Lung (tissue), 12 donors: Measurements from ENCODE around the gene MOBP. TPM values are rescaled to one million over a fixed set of nuclear protein-coding genes. Genes with fewer than 3 reads are reported as not detected.

Experiments
- ATAC-seq: fragments of 200-7000 bp; cut with Tn5 transposase; one replicate; pipeline ENCODE4 v1.9.1; 2020; ENCODE audit warnings: moderate number of reproducible peaks; ENCODE audit not compliant: insufficient read depth, low FRiP score
- DNase-seq, 3 donors: peaks; one replicate each; pipeline ENCODE4 v3.0.0-alpha.2; 2013 to 2017
- H3K27ac ChIP-seq, 2 donors: one replicate each; pipeline ENCODE4 v1.5.1; 2013; ENCODE audit warnings: mild to moderate bottlenecking in 2 of 2, moderate library complexity in 2 of 2, control low read depth in 1 of 2, inconsistent platforms in 1 of 2, low read depth in 1 of 2, low read length in 1 of 2
- H3K27me3 ChIP-seq, 3 donors: one replicate each; pipeline ENCODE4 v1.5.1; 2013; ENCODE audit warnings: low read length in 2 of 3; ENCODE audit not compliant: control insufficient read depth in 3 of 3, insufficient read depth in 3 of 3
- H3K36me3 ChIP-seq, 4 donors: one replicate each; pipeline ENCODE4 v1.5.1; 2013; ENCODE audit warnings: low read length in 4 of 4, mild to moderate bottlenecking in 1 of 4, moderate library complexity in 1 of 4; ENCODE audit not compliant: control insufficient read depth in 4 of 4, insufficient read depth in 4 of 4
- H3K4me1 ChIP-seq, 5 donors: one replicate each; pipeline ENCODE4 v1.5.1; 2013; ENCODE audit warnings: low read length in 5 of 5, mild to moderate bottlenecking in 2 of 5, moderate library complexity in 1 of 5; ENCODE audit not compliant: control insufficient read depth in 5 of 5, insufficient read depth in 5 of 5
- H3K4me3 ChIP-seq: one replicate; pipeline ENCODE4 v1.5.1; 2013; ENCODE audit warnings: mild to moderate bottlenecking, control low read depth, moderate library complexity
- H3K9ac ChIP-seq, 2 donors: one replicate each; pipeline ENCODE4 v1.5.1; 2013; ENCODE audit warnings: low read length in 2 of 2, control low read depth in 1 of 2; ENCODE audit not compliant: insufficient read depth in 1 of 2
- H3K9me3 ChIP-seq, 4 donors: one replicate each; pipeline ENCODE4 v1.5.1; 2013; ENCODE audit warnings: low read length in 3 of 4, mild to moderate bottlenecking in 1 of 4, moderate library complexity in 1 of 4; ENCODE audit not compliant: control insufficient read depth in 4 of 4, insufficient read depth in 3 of 4
- CTCF ChIP-seq: IDR thresholded peaks from 2 replicates; pipeline ENCODE4 v1.5.1; 2012; ENCODE audit warnings: mild to moderate bottlenecking; ENCODE audit errors: control extremely low read depth, extremely low read depth
- WGBS, 2 donors: extraction: QIAGEN DNeasy Blood & Tissue Kit; methylation state at CpG; one replicate each; pipeline ENCODE4 v1.1.7; 2013; 5-methylcytosine and 5-hydroxymethylcytosine counted together
- polyA plus RNA-seq, 2 donors: library from polyadenylated mRNA; stranded (reverse); fragments of 200-250 nt; gene quantifications; one replicate each; pipeline ENCODE4 v1.2.1, GENCODE V29; 2013
- total RNA-seq, 2 donors: library from RNA; depleted of rRNA in 1 of 2; stranded (reverse); fragments of >200 nt in 1 of 2; gene quantifications; one replicate each; pipeline ENCODE4 v1.2.1, GENCODE V29; 2014 to 2021
- donor health status: control.
- donor health status: control.
- donor health status: Bipolar disorder and iron deficiency.
- donor health status: healthy.
- donor health status: DM: yes; HTN: yes; CAD: no.

The MOBP gene
- total and polyA plus RNA-seq, 4 donors, result 0.10 to 0.18 (median 0.16) TPM

DNA sequence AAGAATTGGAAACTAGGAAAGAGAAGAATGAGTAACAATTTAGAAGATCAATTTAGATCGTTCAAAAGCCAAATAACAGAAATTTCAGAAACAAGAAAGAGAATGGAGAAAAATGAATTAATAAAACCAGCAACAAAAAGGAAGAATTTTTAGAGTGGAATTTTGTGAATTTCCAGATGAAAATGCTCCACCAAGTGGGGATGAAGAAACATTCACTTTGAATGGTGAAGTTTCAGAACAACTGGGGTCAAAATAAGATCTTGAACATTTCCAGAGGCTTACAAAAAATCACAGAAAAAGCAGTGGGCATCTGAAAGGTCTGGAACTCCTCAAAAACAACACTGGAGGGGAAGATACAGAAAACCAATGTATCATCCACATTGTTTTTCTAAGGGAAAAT is 4.2 kb upstream of the MOBP start:
- no peaks in the 10 kb centered on the region for H3K27me3 ChIP-seq
- DNase-seq (no peak), ATAC-seq (no peak)
- peaks cover 0 to 3% (median 0%) of the 10 kb centered on the region in 4 donors for H3K9me3 ChIP-seq
- no peak overlapping the region for H3K4me3 ChIP-seq
- no peaks in the 10 kb centered on the region for H3K4me1 ChIP-seq
- no peak overlapping the region for H3K9ac ChIP-seq
- no peak overlapping the region for H3K27ac ChIP-seq
- no peak for TF ChIP-seq CTCF
- 2 to 43% methylated on average over 1 of the region's 1 CpG for WGBS, 2 donors
- no peaks in the 10 kb centered on the region for H3K36me3 ChIP-seq

DNA sequence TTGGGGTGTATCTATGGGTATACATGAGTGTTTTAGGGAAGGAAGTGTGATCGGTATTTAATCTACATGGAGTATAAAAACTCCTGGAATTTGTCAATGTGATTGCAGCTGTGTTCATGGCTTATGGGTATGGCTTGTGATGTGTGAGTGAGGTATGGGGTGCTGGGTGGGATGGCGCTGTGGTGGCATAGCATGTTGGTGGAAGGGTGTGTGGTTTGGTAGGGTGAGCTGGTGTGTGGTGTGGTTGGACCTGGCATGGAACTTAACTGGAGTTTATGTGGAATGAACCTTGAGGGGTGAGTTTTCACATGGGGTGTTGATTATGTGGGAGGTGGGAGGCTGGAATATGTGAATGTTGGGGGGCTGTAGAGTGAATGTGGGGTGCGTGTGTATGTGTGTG is 492 bp upstream of the MOBP start:
- Histone ChIP-seq H3K9ac (no peak overlapping the region), H3K36me3 (no peaks in the 10 kb centered on the region), H3K27me3 (no peaks in the 10 kb centered on the region), H3K4me3 (no peak overlapping the region), H3K4me1 (no peaks in the 10 kb centered on the region), H3K27ac (no peak overlapping the region), H3K9me3 (no peaks in the 10 kb centered on the region)
- DNase-seq (no peak), ATAC-seq (no peak)
- WGBS, 2 donors, result 85 to 88% methylated on average over 3 of the region's 3 CpGs
- no peak for TF ChIP-seq CTCF

DNA sequence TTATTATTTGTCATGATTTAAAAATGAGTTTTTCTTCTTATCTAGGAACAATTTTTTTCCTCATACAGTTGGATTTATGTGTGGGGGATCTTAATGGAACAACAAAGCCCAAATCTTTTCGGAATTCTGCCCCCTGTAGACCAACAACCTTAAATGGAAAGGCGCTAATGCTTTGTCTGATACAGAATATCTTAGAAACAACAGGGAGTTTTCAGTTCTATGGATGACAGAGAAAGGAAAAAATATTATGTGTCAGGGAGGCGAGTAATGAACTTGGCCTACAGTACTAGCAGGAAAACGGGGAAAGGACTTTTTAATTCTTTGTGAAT is 592 bp downstream of the MOBP start:
- ATAC-seq (no peak), DNase-seq (peak in 1 of 3 donors; percentile 0)
- Histone ChIP-seq H3K4me1 (no peaks in the 10 kb centered on the region), H3K9ac (no peak overlapping the region), H3K9me3 (no peaks in the 10 kb centered on the region), H3K27me3 (no peaks in the 10 kb centered on the region), H3K4me3 (no peak overlapping the region), H3K27ac (no peak overlapping the region), H3K36me3 (no peaks in the 10 kb centered on the region)
- WGBS, 2 donors, result 83 to 90% methylated on average over 4 of the region's 4 CpGs
- TF ChIP-seq CTCF, result no peak

- Histone ChIP-seq H3K36me3 (no peaks in the 10 kb centered on the region), H3K9me3 (no peaks in the 10 kb centered on the region), H3K4me1 (no peaks in the 10 kb centered on the region), H3K27ac (no peak overlapping the region), H3K4me3 (no peak overlapping the region), H3K27me3 (no peaks in the 10 kb centered on the region), H3K9ac (no peak overlapping the region)
- ATAC-seq (no peak), DNase-seq (no peak)
- WGBS, 2 donors, result 91 to 95% methylated on average over 1 of the region's 1 CpG
- no peak for TF ChIP-seq CTCF
Measured at GRCh38 chr3:39469258-39469657, 1.8 kb downstream of the MOBP start.
